Mesothelial cell of epicardium (in vitro differentiated cells): ENCODE measurements around the gene F11R. TPM values are rescaled to one million over a fixed set of nuclear protein-coding genes. Genes with fewer than 3 reads are reported as not detected.
A peak's percentile ranks its signal among the peaks of the same experiment; 100 is the strongest.

Experiments used
- DNase-seq, 2 experiments: peaks; one replicate each; pipeline ENCODE4 v3.0.0; 2021; ENCODE audit warnings: low spot score in 2 of 2; ENCODE audit not compliant: unreplicated experiment in 2 of 2
- H3K27ac Mint-ChIP-seq: 2 replicates; pipeline ENCODE4 v1.8.0; 2021; ENCODE audit warnings: mixed read lengths
- H3K27me3 Mint-ChIP-seq: 2 replicates; pipeline ENCODE4 v1.8.0; 2021; ENCODE audit warnings: low read depth, mixed read lengths
- H3K36me3 Mint-ChIP-seq: 2 replicates; pipeline ENCODE4 v1.8.0; 2021; ENCODE audit warnings: mixed read lengths
- H3K4me1 Mint-ChIP-seq: 2 replicates; pipeline ENCODE4 v1.8.0; 2021; ENCODE audit warnings: mixed read lengths
- H3K4me3 Mint-ChIP-seq: 2 replicates; pipeline ENCODE4 v1.8.0; 2021; ENCODE audit warnings: mild to moderate bottlenecking, moderate library complexity, mixed read lengths
- H3K9me3 Mint-ChIP-seq: 2 replicates; pipeline ENCODE4 v1.8.0; 2021; ENCODE audit warnings: mixed read lengths
- total RNA-seq: library from RNA; stranded (reverse); gene quantifications from 3 replicates; pipeline ENCODE4 v1.2.1, GENCODE V29; 2021
- TF ChIP-seq, protein P1 (sequence below): fragments of 200-600 bp; sonication (generic); IDR thresholded peaks from one replicate; pipeline ENCODE4 v1.5.0; 2021; ENCODE audit warnings: antibody characterized with exemption; ENCODE audit not compliant: unreplicated experiment

F11R gene
- total RNA-seq, 1 donor from 2014 or later: 114 TPM

DNA sequence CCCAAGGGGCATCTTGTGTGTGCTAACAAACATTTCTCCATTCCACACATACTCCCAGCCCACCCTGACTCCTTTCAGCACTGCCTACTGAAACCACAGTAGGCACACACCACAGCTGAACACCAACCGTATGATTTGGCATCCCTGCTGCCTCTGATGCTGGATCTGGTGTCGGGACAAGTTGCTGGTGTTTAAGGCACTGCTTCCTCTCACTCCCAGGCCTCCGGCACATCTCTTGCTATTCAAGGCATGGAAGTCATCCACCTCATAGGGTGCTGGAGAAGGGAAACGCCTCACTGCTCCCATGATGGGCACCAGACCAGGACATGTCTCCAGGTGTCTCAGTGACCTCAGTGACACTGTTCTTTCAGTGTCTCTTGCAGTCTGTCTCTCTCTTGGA, 64.0 kb downstream of the F11R start:
- no peaks in the 10 kb centered on the region for H3K36me3 Mint-ChIP-seq
- H3K27me3 Mint-ChIP-seq: no peaks in the 10 kb centered on the region
- no peak overlapping the region for H3K4me3 Mint-ChIP-seq
- H3K27ac Mint-ChIP-seq: no peak overlapping the region
- H3K4me1 Mint-ChIP-seq: peaks cover 4% of the 10 kb centered on the region
- no peak for DNase-seq
- TF ChIP-seq, protein P1, sequence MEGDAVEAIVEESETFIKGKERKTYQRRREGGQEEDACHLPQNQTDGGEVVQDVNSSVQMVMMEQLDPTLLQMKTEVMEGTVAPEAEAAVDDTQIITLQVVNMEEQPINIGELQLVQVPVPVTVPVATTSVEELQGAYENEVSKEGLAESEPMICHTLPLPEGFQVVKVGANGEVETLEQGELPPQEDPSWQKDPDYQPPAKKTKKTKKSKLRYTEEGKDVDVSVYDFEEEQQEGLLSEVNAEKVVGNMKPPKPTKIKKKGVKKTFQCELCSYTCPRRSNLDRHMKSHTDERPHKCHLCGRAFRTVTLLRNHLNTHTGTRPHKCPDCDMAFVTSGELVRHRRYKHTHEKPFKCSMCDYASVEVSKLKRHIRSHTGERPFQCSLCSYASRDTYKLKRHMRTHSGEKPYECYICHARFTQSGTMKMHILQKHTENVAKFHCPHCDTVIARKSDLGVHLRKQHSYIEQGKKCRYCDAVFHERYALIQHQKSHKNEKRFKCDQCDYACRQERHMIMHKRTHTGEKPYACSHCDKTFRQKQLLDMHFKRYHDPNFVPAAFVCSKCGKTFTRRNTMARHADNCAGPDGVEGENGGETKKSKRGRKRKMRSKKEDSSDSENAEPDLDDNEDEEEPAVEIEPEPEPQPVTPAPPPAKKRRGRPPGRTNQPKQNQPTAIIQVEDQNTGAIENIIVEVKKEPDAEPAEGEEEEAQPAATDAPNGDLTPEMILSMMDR: no peak
- no peaks in the 10 kb centered on the region for H3K9me3 Mint-ChIP-seq

DNA sequence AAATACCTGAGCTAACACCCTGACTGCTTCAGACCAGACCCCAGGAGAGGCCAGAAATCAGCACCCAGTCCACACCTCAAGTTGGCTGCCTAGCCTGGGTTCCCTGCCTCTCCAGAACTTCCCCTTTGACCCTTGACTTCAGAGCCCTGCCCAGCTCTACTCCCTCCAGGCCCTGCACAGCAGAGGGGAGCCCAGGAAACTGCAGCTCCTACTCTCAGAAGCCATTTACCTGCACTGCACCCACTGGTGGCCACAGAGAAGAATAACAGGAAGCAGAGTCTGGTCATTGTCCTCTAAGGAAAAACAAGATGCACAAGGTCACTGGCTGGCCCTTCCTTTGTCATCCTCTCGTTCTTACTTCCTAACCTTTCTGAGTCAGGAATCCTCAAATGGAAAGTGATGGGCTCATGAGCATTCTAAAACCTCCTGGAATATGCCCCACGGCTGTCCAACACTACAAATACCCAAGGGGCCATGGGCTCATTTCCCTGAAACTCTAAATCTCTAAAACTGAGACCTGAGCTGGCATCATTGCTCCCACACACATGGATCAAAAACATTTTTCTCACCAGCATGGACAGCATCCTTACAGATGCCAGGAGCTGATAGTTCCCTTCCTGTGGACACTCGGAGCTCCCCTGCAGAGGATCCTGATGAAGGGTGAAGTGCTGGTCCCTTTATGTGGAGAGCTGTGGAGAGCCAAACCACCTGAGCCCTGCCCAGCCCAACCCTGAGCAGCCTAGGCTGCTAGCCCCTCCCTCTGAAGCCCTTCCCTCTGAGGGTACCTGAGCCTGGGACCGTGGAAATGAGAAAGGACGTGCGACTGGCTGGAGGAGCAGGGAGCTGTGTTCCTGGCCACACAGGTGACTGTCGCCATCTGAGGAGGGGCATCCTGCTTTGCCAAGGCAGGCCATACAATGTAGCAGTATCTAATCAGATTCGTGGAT, 66.5 kb downstream of the F11R start, which contains the start of gene ITLN2:
Gene ITLN2, minus strand, starts transcription at position 652 of the 947 bp plus-strand sequence. Its CDS starts 68 bp downstream, at position 584.
- Mint-ChIP-seq H3K27me3 (no peaks in the 10 kb centered on the region), H3K36me3 (no peaks in the 10 kb centered on the region), H3K9me3 (no peaks in the 10 kb centered on the region), H3K27ac (no peak within 1 kb of the TSS), H3K4me3 (no peak within 1 kb of the TSS), H3K4me1 (peaks cover 6% of the 10 kb centered on the region)
- DNase-seq: peak in 1 of 2 experiments; percentile 49
- TF ChIP-seq, protein P1: peak; percentile 70

DNA sequence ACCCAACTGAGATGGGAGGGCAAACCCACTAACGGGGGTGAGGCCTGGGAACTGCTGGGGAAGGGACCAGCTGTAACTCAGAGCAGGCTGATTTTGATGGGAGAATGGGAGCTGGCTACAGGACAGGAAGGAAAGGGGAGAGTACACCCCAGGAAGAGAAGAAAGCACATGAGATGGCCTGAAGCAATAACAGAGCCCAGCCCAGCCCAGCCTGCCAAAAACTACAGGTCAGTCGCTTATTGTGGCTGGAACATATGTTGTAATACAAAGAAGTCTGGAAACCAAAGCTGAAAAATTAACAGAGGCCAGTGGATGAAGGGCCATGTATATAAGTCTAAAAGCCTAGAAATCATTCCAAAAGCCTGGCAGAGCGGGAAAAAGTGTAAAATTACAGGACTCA, 67.9 kb downstream of the F11R start:
- Mint-ChIP-seq H3K4me3 (no peak overlapping the region), H3K27ac (no peak overlapping the region), H3K9me3 (no peaks in the 10 kb centered on the region), H3K4me1 (peaks cover 17% of the 10 kb centered on the region), H3K36me3 (no peaks in the 10 kb centered on the region), H3K27me3 (no peaks in the 10 kb centered on the region)
- TF ChIP-seq, protein P1: no peak
- no peak for DNase-seq

GRCh38 chr1:160952129-160952510, 68.8 kb downstream of the F11R start:
- Mint-ChIP-seq H3K4me3 (no peak overlapping the region), H3K36me3 (no peaks in the 10 kb centered on the region), H3K4me1 (peaks cover 26% of the 10 kb centered on the region), H3K9me3 (no peaks in the 10 kb centered on the region), H3K27me3 (no peaks in the 10 kb centered on the region), H3K27ac (peak overlapping the region; percentile 35)
- no peak for DNase-seq
- TF ChIP-seq, protein P1: no peak

DNA sequence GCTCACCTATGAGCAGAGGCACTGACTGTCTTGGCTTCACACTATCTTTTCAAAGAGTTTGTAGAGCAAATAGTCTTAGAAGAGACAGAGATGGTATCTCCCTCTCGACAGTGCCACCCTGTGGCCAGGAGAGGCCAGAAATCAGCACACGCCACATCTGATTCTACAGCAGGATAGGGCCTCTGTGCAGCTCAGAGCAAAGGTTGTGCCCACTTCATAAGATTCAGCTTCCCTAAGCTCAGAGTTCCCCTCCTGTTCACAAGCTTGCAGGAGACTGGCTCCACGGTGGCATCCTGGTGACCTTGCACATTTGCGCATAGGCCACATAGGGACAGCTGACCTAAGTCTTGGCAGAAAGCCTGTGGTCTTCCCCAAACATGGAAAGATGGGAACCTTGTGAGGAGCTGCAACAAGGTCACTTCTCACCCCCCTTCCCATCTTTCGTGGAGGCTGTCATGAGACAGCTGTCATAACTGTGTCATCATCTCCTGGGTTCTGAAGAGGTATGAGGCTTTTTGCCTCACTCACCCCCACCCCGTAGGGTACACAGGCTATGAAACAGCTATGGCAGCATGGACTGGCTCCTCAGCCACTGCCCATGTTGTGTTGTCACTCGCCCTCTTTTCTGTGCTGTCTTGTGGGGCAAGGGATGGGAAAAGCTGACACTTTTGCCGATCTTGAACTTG, 69.4 kb downstream of the F11R start:
- H3K4me3 Mint-ChIP-seq: no peak overlapping the region
- H3K27ac Mint-ChIP-seq: peak overlapping the region; percentile 35
- H3K36me3 Mint-ChIP-seq: no peaks in the 10 kb centered on the region
- H3K4me1 Mint-ChIP-seq: peaks cover 32% of the 10 kb centered on the region
- peak in 1 of 2 experiments; percentile 69 for DNase-seq
- no peaks in the 10 kb centered on the region for H3K27me3 Mint-ChIP-seq
- H3K9me3 Mint-ChIP-seq: no peaks in the 10 kb centered on the region
- TF ChIP-seq, protein P1: peak; percentile 55
